A673 (cell line): Measurements from ENCODE around the gene RPL28. TPM values are rescaled to one million over a fixed set of nuclear protein-coding genes. Genes with fewer than 3 reads are reported as not detected.

Experiments
- BruUV-seq: library from RNA; stranded (reverse); fragments of 400-500 nt; replicated peaks from 2 replicates; lab custom pipeline; 2021; lab: Mats Ljungman, UMichigan
- CTCF ChIA-PET: fragments of 300-600 bp; sonication (Branson Sonifier 250); formaldehyde crosslinking; loops from one replicate; lab custom pipeline; 2022; ENCODE audit warnings: antibody characterized with exemption; lab: Charles Lee
- POLR2A ChIA-PET: fragments of 300-600 bp; sonication (Branson Sonifier 250); formaldehyde crosslinking; loops from one replicate; lab custom pipeline; 2022; ENCODE audit warnings: antibody characterized with exemption; ENCODE audit not compliant: low non-redundant PET; lab: Charles Lee
- DNase-seq: peaks from one replicate; pipeline ENCODE4 v3.0.0-alpha.2; 2015; ENCODE audit warnings: low spot score
- H3K27ac ChIP-seq: fragments of 200-600 bp; sonication (generic); 2 replicates; pipeline ENCODE4 v1.5.1; 2016; ENCODE audit warnings: mixed run types, low read depth, mild to moderate bottlenecking, mixed read lengths, antibody characterized with exemption, low read length; ENCODE audit not compliant: poor library complexity, severe bottlenecking
- H3K27me3 ChIP-seq: fragments of 200-600 bp; sonication (generic); replicated peaks from 2 replicates; pipeline ENCODE4 v1.6.1; 2017; ENCODE audit warnings: mixed run types, low read depth, mild to moderate bottlenecking, mixed read lengths, antibody characterized with exemption, low read length; ENCODE audit not compliant: insufficient read depth, poor library complexity
- H3K36me3 ChIP-seq: fragments of 200-600 bp; sonication (generic); 2 replicates; pipeline ENCODE4 v1.6.1; 2016; ENCODE audit warnings: mixed run types, mild to moderate bottlenecking, mixed read lengths, antibody characterized with exemption, low read length; ENCODE audit not compliant: insufficient read depth, poor library complexity, severe bottlenecking
- H3K4me1 ChIP-seq: fragments of 200-600 bp; sonication (generic); 2 replicates; pipeline ENCODE4 v1.6.1; 2017; ENCODE audit warnings: mixed run types, mild to moderate bottlenecking, mixed read lengths, antibody characterized with exemption, low read length; ENCODE audit not compliant: insufficient read depth, poor library complexity, severe bottlenecking
- H3K4me3 ChIP-seq: fragments of 200-600 bp; sonication (generic); 2 replicates; pipeline ENCODE4 v1.5.1; 2016; ENCODE audit warnings: low read depth, mixed run types, mild to moderate bottlenecking, mixed read lengths, low read length; ENCODE audit not compliant: poor library complexity, severe bottlenecking
- H3K9me3 ChIP-seq: fragments of 200-600 bp; sonication (generic); 2 replicates; pipeline ENCODE4 v1.6.1; 2016; ENCODE audit warnings: mixed run types, low read depth, mild to moderate bottlenecking, mixed read lengths, antibody characterized with exemption, low read length; ENCODE audit not compliant: poor library complexity, severe bottlenecking
- EZH2 ChIP-seq: fragments of 200-600 bp; sonication (generic); IDR thresholded peaks from 2 replicates; pipeline ENCODE4 v1.6.1; 2017; ENCODE audit warnings: borderline replicate concordance, low read depth, mild to moderate bottlenecking, mixed read lengths, antibody characterized with exemption, low read length; ENCODE audit not compliant: poor library complexity, severe bottlenecking
- intact Hi-C: fragments of 100-400 bp; cut with micrococcal nuclease; formaldehyde crosslinking; loops from one replicate; pipeline ENCODE4 v1.10.0; 2022; ENCODE audit not compliant: unreplicated experiment
- total RNA-seq: library from RNA; stranded (reverse); gene quantifications from 2 replicates; pipeline ENCODE4 v1.2.3, GENCODE V29; 2021
- TF ChIP-seq, protein P1 (sequence below): fragments of 300-800, 200-600 bp; sonication (generic); conservative IDR thresholded peaks from 2 replicates; pipeline ENCODE4 v1.5.1; 2017; ENCODE audit warnings: low read depth, mild to moderate bottlenecking, antibody characterized with exemption, low read length, moderate library complexity, mixed read lengths

Gene RPL28
- total RNA-seq, 1 experiment from 2014 or later = 1,380 TPM

DNA sequence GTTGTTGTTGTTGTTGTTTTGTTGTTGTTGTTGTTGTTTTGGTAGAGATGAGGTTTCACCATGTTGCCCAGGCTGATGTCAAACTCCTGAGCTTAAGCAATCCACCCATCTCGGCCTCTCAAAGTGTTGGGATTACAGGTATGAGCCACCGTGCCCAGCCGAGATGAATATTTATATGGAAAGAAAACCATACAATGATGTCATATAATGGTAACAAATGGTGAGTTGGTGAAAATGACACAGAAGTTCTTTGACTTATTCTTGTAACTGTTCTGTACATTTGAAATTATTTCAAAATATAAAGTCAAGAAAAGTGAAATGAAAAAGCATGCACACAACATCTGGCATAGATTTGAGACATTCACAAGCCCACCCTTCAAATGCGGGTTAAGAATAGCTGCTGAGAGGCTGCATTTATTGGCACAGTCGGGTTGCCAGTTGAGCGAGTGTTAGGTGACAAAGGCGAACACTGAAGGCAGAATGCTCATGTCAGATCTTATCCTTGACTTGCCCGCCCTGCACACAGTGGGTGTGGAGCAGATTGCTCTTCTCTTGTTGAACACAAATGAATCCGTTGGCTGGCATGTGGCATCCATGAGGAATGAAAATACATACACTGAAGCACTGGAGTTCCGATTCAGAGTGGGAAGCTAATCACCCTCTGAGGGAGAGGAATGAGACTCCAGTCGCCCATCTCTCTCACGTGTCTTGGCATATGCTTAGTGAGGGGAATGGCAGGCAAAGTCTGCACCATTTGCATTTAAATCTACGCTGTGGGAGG is 37.7 kb downstream of the RPL28 start:
- Histone ChIP-seq H3K9me3 (no peaks in the 10 kb centered on the region), H3K4me3 (no peak overlapping the region), H3K4me1 (no peaks in the 10 kb centered on the region), H3K27ac (no peak overlapping the region), H3K27me3 (no peaks in the 10 kb centered on the region), H3K36me3 (no peaks in the 10 kb centered on the region)
- no peak for DNase-seq
- ChIA-PET POLR2A (no interaction called here), CTCF (no interaction called here)
- intact Hi-C loops = no loop called here
- no TSS peak for BruUV-seq
- TF ChIP-seq, protein P1, sequence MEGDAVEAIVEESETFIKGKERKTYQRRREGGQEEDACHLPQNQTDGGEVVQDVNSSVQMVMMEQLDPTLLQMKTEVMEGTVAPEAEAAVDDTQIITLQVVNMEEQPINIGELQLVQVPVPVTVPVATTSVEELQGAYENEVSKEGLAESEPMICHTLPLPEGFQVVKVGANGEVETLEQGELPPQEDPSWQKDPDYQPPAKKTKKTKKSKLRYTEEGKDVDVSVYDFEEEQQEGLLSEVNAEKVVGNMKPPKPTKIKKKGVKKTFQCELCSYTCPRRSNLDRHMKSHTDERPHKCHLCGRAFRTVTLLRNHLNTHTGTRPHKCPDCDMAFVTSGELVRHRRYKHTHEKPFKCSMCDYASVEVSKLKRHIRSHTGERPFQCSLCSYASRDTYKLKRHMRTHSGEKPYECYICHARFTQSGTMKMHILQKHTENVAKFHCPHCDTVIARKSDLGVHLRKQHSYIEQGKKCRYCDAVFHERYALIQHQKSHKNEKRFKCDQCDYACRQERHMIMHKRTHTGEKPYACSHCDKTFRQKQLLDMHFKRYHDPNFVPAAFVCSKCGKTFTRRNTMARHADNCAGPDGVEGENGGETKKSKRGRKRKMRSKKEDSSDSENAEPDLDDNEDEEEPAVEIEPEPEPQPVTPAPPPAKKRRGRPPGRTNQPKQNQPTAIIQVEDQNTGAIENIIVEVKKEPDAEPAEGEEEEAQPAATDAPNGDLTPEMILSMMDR = no peak
- no peak for TF ChIP-seq EZH2

DNA sequence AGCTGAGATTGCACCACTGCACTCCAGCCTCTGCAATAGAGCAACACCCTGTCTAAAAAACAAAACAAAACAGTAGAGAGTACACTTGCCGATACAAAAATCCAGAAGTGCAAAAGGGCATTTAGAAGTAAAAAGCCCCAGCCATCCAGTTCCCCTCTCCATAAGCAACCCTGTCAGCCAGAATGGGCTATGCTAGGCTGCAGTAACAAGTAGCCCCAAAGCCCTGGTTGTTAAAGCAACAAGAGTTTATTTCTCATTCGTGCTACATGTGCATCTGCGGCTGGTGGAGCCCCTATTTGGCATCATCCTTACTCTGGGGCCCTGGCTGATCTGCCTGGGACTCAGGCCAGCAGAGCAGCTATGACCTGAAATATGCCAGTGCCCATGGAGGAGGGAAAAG is 38.8 kb downstream of the RPL28 start:
- ChIA-PET POLR2A (no interaction called here), CTCF (no interaction called here)
- no peak overlapping the region for H3K4me3 ChIP-seq
- no TSS peak for BruUV-seq
- no peak overlapping the region for H3K27ac ChIP-seq
- H3K4me1 ChIP-seq = no peaks in the 10 kb centered on the region
- H3K27me3 ChIP-seq = no peaks in the 10 kb centered on the region
- H3K36me3 ChIP-seq = no peaks in the 10 kb centered on the region
- TF ChIP-seq EZH2 = no peak
- TF ChIP-seq, protein P1 = no peak
- DNase-seq = no peak
- intact Hi-C loops = no loop called here
- no peaks in the 10 kb centered on the region for H3K9me3 ChIP-seq

GRCh38 chr19:55426042-55426441 is 40.3 kb downstream of the RPL28 start:
- TF ChIP-seq EZH2 = no peak
- TF ChIP-seq, protein P1 = no peak
- BruUV-seq = no TSS peak
- Histone ChIP-seq H3K27me3 (no peaks in the 10 kb centered on the region), H3K9me3 (no peaks in the 10 kb centered on the region), H3K4me1 (no peaks in the 10 kb centered on the region), H3K36me3 (no peaks in the 10 kb centered on the region), H3K4me3 (no peak overlapping the region), H3K27ac (no peak overlapping the region)
- no peak for DNase-seq
- ChIA-PET POLR2A (no interaction called here), CTCF (no interaction called here)
- intact Hi-C loops = no loop called here
